NCI-H2196 (cell line): Measurements from ENCODE around the gene UTP3.
"Not testable (repeated sequence)": the region's sequence is repeated elsewhere in the genome, so short reads cannot be mapped to it uniquely, and the experiment has no call there.

Experiments
- DNase-seq: peaks from one replicate; lab custom pipeline; 2025; ENCODE audit not compliant: unreplicated experiment; lab: John Stamatoyannopoulos, UW

Gene UTP3

GRCh38 chr4:70682142-70682541 is 6.2 kb upstream of the UTP3 start:
- DNase-seq, result not testable (repeated sequence)

DNA sequence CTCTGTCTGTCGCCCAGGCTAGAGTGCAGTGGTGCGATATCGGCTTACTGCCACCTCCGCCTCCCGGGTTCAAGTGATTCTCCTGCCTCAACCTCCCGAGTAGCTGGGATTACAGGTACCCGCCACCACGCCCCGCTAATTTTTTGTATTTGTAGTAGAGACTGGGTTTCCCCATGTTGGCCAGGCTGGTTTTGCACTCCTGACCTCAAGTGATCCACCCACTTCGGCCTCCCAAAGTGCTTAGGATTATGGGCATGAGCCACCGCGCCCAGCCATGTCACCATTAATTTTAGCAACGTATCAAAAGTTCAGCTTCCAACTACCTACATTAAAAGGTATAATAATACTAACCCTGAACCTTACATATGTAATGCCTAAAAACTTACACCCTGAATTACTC is 940 bp upstream of the UTP3 start:
- DNase-seq, result no peak

DNA sequence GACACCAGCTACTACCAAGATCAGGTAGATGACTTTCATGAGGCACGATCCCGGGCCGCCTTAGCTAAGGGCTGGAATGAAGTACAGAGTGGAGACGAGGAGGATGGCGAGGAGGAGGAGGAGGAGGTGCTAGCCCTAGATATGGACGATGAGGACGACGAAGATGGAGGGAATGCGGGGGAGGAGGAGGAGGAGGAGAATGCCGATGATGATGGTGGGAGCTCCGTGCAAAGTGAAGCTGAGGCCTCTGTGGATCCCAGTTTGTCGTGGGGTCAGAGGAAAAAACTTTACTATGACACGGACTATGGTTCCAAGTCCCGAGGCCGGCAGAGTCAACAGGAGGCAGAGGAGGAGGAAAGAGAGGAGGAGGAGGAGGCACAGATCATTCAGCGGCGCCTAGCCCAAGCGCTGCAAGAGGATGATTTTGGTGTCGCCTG is 481 bp downstream of the UTP3 start:
- no peak for DNase-seq

DNA sequence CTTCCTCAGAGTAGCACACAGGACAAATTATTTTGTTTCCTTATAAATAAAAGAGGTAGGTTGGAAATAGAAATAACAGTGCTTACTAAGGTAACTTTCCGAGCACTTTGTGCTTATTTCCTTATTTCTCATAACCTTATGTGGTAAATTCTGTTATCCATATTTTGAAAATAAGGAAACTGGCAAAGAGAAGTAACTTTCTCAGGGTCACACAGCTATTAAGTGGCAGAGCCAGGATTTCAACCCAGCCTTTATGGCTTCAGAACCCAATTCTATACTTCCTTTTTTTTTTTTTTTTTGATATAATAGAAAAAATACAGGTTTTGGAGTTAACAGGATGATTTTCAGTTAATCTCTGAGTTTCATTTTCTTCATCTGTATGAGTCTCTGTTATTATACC is 3.3 kb downstream of the UTP3 start:
- no peak for DNase-seq

DNA sequence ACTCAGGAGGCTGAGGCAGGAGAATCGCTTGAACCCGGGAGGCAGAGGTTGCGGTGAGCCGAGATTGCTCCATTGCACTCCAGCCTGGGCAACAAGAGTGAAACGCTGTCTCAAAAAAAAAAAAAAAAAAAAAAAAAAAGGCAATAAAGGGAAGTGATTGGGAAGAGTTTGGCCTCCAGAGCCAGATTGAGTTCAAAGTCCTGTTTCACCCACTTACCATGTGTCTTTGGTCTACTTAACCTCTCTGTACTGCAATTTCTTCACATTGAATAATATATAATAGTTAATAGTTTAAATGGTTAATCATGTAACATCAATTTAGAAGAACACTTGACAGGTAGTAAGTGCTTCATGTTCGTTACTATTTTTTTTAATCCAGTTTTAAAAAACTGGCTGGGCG is 6.3 kb downstream of the UTP3 start:
- DNase-seq, result not testable (repeated sequence)

DNA sequence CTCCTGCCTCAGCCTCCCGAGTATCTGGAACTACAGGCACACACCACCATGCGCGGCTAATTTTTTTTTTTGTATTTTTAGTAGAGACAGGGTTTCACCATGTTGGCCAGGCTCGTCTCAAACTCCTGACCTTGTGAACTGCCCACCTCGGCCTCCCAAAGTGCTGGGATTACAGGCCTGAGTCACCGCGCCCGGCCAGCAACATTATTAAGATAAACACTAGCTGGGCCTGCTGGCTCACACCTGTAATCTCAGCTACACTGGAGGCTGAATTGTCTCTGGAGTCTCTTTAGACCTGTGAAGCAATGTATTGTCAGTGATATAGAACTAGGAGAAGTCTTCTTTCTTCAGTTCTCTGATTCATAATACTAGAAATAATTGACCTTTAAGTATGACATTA is 10.1 kb downstream of the UTP3 start:
- DNase-seq, result not testable (repeated sequence)

GRCh38 chr4:70700712-70701111 is 12.4 kb downstream of the UTP3 start:
- no peak for DNase-seq

GRCh38 chr4:70701271-70701670 is 12.9 kb downstream of the UTP3 start:
- DNase-seq, result no peak

DNA sequence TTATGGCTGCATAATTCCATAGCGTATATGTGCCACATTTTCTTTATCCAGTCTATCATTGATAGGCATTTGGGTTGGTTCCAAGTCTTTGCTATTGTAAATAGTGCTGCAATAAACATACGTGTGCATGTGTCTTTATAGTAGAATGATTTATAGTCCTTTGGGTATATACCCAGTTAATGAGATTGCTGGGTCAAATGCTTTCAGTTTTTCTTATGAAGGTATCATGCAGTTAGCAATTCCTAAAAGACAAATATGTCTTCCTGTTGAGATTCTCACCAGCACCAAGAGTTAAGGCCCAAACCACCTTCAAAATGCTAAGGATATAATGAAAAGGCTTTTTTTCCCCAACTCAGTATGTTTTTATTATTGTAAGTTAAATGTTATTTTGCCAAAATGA is 14.3 kb downstream of the UTP3 start:
- DNase-seq, result not testable (repeated sequence)

GRCh38 chr4:70703619-70704214 is 15.4 kb downstream of the UTP3 start:
- DNase-seq, result peak; percentile 49

DNA sequence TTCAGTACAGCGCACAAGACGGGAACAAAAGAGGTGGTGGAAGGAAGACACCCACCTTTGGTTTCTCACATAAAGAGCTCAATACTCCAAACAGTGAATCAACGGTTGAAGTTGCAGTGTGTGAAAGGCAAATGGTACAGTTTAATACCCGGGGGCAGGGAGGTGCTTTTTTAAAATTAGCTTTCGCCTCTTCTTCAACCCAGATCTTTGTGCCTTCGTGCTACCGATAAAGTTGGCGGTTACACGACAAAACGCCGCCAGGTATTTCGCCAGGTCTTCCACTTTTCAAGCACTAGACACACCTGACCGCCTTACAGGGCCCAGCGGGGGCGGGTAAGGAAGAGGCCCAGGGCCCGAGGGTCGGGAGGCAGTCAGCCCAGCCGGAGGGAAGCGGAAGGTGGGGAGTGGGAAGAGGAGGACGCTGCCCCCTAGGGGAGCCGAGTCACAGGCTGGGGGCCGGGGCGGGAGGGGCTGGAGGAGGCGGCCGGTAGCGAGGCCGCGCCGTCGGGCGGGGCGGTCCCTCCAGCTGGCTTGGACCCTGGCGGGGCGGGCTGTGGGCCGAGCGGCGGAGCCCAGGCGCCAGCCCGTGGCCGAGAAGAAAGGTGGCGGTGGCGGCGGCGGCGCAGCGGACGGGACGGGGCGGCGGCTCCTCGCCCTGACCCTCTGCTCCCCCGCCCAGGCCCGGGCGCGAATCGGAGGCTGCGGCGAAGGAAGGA is 16.0 kb downstream of the UTP3 start:
- peak; percentile 54 for DNase-seq

GRCh38 chr4:70704931-70705182 is 16.5 kb downstream of the UTP3 start:
- no peak for DNase-seq

- peak; percentile 31 for DNase-seq
Measured at GRCh38 chr4:70705183-70706043, 17.1 kb downstream of the UTP3 start.

- DNase-seq, result no peak
Measured at GRCh38 chr4:70706044-70706461, 17.7 kb downstream of the UTP3 start.

- no peak for DNase-seq
Measured at GRCh38 chr4:70706516-70706915, 18.2 kb downstream of the UTP3 start.

GRCh38 chr4:70709611-70710205 is 21.4 kb downstream of the UTP3 start:
- DNase-seq, result no peak

- no peak for DNase-seq
Measured at GRCh38 chr4:70711599-70711998, 23.3 kb downstream of the UTP3 start.

DNA sequence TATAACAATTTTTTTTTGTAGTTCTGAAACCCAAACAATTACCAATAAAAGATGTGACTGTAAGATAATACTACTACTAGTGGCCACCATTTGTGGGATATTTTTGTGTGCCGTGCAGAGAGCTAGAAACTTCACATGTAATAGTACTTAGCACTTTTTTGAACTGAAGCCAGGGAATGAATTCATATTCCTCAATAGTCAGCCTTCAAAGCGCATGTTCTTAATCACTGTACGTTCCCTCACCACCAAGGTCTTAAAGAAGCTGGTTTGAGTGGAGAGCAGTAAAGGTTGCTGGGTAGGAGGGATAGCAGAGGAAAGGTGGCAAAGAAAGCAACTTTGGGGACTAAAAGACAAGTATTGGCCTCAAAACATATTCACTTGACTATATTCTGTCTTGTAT is 23.8 kb downstream of the UTP3 start:
- DNase-seq, result no peak

- DNase-seq, result no peak
Measured at GRCh38 chr4:70712604-70713452, 24.5 kb downstream of the UTP3 start.

DNA sequence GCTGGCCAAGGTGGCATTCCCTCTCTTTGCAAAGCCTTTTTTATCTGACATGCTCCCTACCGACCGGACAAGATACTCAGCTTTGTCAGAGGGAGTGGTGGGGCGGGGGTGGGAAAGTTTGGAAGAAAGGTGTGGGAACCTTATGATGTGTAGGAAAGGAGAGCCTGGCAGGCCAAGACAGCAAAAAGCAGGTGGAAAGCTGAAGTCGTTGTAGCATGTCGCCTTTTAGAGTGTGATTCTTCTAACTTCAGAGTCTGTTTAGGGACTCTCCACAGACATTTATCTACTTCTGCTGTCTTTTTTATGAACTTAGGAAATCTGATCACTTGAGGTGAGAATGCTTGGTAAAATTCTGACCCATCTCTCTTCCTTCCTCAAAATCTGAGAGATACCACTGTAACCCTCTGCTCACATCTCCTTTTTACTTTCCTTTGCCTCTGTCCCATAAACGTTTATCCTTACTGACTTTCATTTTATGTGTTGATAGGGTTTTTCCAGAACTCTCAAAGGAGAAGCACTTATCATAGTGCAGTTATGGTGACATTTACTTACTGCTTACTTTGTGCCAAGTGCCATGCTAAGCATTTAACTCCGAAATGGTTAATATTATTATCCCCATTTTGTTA is 25.2 kb downstream of the UTP3 start:
- DNase-seq, result no peak
